Stimulated activated CD4-positive, alpha-beta T cell treated with anti-CD3 and anti-CD28 coated beads, TNF-alpha, amount 100 ng/mL, for 4 hours (primary cell): ENCODE data around the gene ZFYVE28.
"Not testable (repeated sequence)": the region's sequence is repeated elsewhere in the genome, so short reads cannot be mapped to it uniquely, and the experiment has no call there.

Experiments
- DNase-seq, 3 experiments: peaks; one replicate each; pipeline ENCODE4 v3.0.0-alpha.2; 2020; ENCODE audit warnings: low read depth in 3 of 3

ZFYVE28 gene

DNA sequence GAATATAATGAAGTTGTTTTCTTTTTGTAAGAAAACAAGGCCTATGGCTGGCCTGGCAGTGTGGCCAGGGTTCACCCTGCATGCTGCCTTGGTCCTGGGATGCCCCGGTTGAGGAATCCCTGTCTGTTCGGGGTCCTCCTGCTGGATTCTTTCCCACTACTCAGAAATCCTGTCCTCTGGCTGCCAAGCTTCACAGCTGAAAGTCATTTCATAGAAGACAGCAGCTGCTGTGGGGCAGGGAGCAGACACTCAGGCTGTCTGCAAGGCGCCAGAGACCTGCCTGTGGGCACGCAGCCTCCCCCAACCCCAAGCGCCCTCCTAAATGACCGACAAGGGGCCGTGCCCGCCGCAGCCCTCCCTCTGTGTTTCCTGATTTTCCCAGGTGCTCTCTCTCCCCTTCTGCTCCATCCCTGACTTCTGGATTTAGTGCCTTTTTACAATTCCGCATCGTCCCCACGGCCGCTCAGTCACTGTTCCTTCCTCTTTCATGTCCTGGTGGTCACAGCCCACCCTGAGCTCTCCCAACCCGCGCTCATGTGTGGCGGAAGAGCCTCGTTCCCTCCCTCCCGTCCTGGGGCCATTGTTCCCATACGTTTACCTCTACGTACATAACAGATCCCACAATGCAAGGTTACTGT lies 27.5 kb downstream of the ZFYVE28 start:
- no peak for DNase-seq

DNA sequence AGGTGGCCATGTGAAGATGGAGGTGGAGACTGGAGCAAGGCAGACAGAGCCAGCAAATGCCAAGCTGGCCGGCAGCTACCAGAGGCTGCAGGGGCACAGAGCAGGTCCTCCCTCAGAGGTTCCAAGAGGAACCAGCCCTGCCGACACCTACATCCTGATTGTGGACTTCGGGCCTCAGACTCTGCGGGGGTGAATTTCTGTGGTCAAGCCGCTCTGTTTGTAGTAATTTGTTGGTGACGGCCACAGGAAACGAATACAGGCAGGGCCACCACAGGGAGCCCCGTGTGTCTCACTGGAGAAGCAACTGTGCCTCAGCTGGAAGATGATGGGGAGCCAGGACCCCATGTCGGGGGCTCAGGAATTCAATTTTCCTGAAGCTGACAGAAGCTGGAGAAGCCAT lies 28.3 kb downstream of the ZFYVE28 start:
- DNase-seq = no peak

DNA sequence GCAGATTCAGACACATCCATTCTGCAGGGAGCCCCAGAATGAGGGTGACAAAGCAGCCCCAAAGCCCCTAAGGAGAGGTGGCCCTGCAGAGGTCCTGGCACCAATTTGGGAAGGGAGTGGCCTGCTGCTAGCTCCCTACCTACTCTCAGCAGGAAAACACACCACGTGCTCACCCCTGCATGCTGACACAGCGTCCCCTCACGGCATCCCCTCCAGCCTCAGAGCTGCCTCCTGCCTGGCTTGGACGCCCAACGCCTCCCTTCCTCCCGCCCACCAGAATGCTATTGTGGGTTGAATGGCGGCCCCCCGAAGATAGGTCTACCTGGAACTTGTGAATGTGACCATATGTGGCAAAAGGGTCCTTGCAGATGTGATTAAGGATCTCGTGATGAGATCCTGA lies 28.8 kb downstream of the ZFYVE28 start:
- no peak for DNase-seq

DNA sequence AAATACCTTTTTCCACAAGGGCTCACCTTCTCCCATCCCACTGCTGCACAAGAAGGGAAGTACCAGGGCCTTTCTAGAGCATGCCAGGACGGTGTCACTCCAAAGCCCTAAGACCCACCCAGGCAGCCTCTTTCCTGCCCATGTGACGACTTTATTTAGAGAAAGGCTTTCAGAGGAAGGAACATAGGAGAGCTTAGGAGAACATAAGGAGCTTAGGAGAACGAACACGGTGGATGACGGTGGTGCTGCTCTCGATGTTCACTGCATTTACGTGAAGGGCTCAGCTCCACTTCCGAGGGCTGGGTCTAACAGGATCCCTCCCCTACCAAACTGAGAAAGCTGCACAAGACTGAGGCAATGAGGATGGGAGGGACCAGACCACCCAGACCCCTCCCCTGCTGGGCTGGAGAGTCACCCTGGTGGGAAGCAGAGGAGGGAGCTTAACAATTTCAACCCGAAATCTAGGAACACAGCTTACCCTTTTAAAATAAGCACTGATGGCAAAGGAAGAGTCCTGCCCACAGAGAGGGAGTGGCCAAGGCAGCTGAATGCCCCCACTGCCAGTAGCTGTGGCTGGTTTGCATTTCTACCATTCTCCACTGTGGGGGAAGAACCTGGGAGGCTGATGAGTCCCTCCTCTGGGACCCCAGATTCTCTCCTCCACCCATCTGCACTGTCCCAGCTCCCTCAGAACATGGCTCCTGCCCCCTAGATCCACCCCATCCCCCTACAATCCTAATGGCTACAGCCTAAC lies 29.8 kb downstream of the ZFYVE28 start:
- DNase-seq = no peak

DNA sequence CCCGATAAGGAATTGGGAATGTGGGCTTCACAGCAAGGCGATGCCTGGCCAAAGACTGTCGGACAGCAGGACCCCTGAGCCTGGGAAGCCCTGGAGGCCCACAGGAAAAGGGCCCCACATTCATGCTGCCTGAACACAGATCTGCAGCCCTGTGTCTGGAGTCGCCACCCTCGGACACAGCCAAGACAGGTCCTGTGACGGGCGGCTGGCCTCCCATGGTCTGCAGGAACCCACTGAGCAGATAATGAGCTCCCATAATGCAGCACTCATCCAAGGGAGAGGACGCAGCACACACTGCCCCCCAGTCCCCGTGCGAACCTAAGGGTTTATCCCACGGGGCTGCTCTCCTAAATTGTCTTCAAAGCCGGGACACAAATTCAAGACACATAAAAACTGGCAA lies 30.6 kb downstream of the ZFYVE28 start:
- no peak for DNase-seq

DNA sequence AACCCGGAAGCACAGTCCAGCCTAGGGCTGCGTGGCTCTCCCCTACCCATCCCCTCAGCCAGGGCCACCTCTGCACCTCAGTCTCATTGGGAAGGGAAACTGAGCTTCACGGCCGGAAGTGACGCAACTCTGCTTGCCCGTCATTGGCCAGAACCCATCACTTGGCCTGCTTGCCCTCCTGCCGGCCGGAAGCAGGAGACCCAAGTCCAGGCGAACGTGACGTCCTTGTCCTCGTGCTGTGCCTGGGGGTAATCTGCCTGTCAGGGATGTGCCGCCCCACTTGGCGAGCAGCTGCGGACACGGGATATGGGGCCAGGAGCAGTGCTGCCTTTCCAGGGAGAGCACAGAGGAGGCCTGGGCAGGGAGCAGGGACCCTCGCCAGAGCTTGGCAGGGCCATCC lies 31.2 kb downstream of the ZFYVE28 start:
- no peak for DNase-seq

DNA sequence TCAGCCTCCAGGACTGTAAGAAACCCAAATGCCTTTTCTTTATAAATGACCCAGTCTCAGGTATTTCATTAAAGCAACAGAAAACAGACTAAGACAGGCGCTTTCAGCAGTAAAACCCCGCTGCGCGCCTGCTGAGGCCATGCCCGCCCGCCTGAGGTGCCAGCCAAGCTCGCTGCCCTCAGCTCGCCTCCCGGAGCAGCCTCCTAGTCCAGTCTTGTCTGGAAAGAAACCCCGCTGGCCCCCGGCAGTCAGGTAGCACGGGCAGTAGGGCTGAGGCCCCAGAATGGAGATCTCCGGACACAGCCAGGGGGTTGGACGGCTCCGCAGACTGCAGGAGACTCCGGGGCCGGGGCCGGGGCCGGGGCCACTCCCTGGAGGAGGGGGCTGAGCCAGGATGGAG lies 31.7 kb downstream of the ZFYVE28 start:
- no peak for DNase-seq

DNA sequence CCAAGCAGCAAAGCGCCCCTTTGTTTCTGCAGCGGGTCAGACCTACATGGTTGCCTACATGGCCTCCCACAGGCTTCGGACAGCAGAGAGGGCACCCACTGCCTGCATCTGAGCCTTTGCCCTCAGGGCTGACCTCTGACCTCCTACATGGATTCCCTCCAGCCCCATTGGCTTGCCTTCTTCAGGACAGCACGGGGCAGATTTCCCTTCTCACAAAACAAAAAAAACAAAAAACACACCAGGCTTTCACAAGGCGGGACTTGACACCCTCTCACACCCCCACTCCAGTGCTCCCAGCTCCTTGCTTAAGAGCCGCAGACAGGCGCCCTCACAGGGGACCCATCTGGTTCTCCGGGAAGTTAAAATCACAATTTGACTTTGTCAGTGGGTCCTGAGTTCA lies 32.9 kb downstream of the ZFYVE28 start:
- DNase-seq = no peak

DNA sequence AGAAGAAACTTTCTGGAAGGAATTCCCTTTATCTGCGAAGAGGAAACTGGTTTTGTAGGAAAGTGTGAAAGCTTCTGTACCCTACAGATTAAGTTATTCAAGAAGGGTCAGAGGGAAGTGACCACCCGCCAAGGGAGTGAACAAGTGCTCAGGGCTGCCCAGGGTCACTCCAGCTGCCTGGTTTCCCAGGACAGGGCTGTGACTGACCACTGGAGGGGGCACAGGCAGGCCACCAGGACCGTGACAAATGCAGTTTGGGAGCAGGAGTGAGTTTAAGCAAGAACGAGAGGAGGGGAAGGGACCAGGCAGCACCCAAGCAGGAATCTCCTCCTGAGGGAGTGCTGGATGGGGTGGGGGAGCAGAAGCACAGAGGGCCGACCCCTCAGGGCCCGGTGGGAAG lies 34.2 kb downstream of the ZFYVE28 start:
- DNase-seq = no peak

DNA sequence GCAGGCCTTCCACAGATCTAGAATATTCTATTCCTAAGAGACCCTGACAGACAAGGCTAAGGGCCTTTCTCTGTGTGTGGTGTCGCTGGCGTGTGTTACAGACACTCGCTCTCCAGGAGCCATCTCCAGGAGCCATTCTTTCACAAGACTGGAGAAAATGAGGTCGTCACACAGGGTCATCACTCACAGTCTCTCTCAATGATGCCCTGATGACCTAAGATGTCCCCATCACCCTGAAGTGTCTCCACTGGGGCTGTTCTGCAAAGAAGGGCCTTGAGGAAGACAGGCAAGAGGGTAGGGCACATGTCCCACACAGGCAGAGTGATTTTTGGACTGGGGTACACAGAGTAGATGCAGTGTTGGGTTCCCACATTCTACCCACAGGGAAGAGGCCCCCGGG lies 34.7 kb downstream of the ZFYVE28 start:
- DNase-seq = no peak

DNA sequence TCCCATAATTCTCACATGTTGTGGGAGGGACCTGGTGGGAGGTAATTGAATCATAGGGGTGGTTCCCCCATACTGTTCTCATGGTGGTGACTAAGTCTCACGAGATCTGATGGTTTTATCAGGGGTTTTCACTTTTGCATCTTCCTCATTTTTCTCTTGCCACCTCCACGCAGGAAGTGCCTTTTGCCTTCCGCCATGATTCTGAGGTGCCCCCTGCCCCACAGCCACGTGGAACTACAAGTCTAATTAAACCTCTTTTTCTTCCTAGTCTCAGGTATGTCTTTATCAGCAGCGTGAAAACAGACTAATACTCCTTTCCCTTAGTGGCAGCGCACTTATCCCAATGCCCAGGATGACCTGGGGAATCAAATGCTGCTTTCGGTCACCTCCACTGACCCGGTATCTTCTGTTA lies 35.2 kb downstream of the ZFYVE28 start:
- DNase-seq = not testable (repeated sequence)

DNA sequence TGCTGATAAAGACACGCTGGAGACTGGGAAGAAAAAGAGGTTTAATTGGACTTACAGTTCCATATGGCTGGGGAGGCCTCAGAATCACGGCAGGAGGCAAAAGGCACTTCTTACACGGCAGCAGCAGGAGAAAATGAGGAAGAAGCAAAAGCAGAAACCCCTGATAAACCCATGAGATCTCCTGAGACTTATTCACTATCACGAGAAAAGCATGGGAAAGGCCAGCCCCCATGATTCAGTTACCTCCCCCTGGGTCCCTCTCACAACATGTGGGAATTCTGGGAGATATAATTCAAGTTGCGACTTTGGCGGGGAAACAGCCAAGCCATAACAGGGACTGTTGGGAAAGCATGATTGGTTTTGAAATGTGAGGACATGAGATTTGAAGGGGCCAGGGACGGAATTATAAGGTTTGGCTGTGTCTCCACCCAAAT lies 35.7 kb downstream of the ZFYVE28 start:
- DNase-seq = not testable (repeated sequence)

DNA sequence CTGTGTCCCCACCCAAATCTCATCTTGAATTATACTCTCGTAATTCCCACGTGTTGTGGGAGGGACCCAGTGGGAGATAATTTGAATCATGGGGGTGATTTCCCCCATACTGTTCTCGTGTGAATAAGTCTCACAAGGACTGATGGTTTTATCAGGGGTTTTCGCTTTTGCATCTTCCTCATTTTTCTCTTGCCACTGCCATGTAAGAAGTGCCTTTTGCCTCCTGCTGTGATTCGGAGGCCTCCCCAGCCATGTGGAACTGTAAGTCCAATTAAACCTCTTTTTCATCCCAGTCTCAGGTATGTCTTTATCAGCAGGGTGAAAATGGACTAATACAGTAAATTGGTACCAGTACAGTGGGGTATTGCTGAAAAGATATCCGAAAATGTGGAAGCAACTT lies 37.9 kb downstream of the ZFYVE28 start:
- not testable (repeated sequence) for DNase-seq

DNA sequence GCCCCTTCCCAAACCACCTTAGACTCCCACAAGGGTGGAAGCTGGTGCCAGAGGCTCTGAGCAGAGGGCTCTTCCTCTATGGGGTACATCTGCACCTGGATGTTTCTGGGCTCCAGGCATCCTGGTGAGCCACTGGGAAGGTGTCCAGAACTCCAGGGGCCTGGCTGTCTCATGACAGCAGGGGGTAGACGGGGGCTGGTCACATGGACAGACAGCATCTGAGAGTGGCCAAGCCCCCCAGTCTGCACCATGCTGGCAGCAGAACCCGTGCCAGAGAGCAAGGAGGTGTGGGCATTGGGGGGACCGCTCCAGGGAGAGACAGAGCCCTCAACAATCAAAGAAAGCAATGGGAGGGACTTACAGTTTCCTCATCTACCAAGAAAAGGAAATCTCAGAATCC lies 39.5 kb downstream of the ZFYVE28 start:
- no peak for DNase-seq

DNA sequence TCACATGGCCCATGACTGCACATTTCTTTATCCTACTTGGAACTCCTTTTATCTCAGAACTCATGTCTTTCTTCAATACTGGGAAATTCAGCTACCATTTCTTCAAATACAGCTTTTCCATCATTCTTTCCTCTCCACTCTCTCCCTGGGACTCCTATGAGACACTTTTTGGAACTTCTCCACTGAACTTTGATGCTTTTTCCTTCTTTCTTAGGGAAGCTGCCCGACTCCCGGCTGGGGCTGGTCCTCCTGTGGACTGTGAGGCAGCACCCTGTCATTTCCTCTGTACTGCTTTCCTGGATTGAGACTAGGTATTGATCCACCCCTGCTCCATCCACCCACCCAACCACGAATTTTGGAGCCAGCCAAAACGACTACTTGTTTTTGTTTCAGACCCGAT lies 40.0 kb downstream of the ZFYVE28 start:
- DNase-seq = no peak

DNA sequence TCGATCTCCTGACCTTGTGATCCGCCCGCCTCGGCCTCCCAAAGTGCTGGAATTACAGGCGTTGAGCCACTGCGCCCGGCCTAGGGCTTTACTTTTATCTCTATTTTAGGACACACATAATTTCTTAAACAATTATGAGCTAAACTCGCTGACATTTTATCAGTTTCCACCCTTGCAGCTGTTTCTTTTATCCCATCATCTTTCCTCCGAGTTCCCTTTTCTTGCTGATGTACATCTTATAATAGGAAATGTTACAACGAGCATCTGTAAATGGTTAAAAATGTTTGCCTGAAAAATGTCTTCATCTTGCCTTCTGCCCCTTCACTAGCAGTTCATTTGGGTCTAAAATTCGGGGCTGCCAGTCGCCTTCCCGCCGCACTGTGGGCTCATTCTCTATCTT lies 41.2 kb downstream of the ZFYVE28 start:
- no peak for DNase-seq

DNA sequence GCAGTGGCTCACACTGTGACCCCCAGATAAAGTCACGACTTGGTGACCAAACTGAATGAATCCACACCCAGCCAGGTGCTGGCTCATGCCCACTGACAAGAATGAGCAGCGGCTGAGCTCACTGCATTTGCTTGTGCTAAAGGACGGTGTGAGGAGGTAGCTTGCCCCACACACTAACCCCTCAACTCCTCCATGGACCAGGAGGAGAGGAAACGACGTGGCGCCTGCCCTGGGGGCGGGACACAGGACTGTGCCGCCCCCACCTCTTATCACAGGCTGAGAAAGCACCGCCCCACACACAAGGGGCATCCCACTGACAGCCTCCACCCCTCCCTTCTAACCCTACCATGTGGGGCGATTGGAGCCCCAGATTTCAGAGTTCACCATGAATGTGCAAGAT lies 43.0 kb downstream of the ZFYVE28 start:
- no peak for DNase-seq

DNA sequence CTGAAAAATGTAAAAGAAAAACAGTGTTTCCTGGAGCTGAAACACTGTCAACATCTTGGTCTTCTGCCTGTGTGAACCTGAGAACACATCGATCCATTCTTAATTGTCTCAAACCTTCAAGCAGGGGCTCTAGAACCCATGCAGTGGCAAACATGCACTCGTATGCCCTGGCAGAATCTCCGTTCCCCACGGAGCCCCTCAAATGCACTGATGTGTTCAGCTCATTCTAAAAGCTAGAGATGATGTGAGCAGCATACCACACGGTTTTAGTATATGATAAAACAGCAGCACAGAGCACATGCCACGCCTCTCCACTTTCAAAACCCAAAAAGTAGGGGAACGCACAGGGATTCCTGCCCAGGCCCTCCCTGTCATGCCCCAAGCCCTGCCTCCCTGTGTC lies 44.9 kb downstream of the ZFYVE28 start:
- no peak for DNase-seq

DNA sequence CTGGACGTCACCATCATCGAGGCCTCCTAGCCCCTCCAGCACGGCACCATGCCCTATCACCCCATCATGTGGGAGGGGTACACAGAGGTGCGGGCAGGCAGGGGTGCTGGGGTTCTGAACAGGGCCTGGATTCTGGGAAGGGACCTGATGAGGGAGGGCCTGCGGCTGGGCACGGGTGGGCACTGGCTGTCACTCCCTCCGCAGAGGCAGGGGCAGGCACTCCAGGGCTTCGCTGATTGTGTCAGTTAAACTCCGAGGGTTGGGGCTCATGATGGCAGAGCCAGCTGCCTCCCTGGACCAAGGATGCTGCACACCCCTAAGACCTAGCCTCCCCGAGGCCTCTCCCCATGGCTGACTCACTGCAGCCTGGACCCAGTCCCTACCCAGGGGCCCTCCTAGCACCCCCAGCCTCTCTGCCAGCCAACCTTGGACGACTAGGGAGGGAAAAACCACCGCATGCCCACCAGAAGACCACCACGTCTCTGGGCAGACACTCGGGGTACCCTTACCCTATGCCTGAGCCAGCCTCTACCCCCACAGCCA lies 45.9 kb downstream of the ZFYVE28 start:
- DNase-seq = no peak

DNA sequence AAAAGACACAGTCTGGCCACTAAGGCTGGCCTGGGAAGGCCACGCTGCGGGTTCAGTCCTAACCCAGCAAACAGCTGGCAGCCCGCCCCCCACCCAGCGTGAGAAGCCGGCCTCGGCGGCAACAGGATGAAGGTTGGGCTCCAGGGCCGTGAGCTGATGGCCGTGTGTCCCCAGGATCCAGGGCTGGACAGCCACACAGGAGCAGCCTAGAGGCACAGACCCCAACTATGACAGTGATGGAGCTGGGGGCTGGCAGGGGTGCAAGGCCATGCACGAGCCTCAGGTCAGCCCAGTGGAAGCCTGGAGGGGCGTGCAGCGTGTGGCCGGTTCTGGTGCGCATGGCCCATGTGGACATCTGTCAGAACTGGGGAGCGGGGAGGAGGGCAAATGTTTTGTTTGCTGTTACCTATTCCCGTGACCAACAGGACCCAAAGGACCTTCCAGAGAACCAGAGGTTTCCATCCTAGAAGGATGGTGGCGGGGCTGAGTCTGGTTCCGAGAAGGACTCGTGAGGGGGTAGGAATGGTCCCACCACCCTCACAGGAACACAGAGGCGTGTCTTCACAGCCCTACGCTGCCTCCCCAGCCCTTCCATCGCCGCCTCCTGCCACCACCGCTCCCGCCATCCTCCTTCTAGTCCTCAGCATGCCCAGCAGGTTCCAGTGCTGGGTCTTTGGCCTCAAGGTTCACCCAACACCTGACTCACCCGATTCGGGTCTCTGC lies 46.5 kb downstream of the ZFYVE28 start:
- DNase-seq = no peak

DNA sequence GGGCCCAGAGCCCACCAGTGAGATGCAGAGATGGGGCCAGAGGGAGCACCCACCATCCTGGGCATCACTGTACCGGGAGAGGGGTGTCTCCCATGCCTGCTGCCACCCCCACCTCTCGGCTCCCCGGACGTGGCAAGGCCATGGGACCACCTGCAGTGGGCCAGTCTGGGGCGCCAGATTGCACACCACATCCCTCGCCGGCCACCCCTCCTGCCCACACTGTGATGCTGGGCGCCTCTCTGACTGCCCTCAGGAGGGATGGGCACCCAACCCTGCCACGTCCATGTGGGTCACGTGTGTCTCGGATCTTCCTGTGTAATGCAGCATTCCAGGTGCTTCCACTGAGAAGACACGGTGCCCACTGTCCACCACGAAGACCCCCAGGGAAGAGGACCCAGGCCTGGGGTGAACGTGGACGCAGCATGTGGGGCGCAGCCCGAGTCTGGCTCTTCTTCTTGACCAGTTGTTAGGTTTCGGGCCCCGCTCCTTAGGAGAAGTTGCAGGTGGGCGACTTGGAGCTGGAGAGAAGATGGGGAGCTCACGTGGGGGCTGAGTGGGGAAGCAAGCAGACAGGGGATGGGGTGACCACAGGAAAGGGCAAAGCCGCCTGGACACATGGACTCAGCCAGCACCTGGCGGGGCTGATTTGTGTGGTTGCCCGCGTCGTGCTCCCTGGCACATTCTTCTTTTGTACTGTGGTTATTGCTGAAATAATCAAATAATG lies 47.7 kb downstream of the ZFYVE28 start:
- no peak for DNase-seq
